PC-3 (cell line): ENCODE measurements around the gene FUT2.

Experiments
- CTCF ChIP-seq: fragments of 300-600 bp; sonication (generic); conservative IDR thresholded peaks from 2 replicates; pipeline ENCODE4 v1.5.1; 2017; ENCODE audit warnings: antibody characterized with exemption, low read depth, mild to moderate bottlenecking, low read length
- EZH2 ChIP-seq: fragments of 300-600 bp; sonication (generic); IDR thresholded peaks from one replicate; pipeline ENCODE4 v1.6.1; 2017; ENCODE audit warnings: antibody characterized with exemption, mild to moderate bottlenecking, low read length; ENCODE audit not compliant: unreplicated experiment
- EZH2phosphoT487 ChIP-seq: fragments of 300-600 bp; sonication (generic); IDR thresholded peaks from 2 replicates; pipeline ENCODE4 v1.6.1; 2018; ENCODE audit warnings: mild to moderate bottlenecking, antibody characterized with exemption, low read length, borderline replicate concordance

GRCh38 chr19:48715681-48716171, 20.0 kb downstream of the FUT2 start:
- TF ChIP-seq CTCF (no peak), EZH2 (no peak), EZH2phosphoT487 (no peak)
